Neutrophil (primary cell): ENCODE measurements around the gene PSD.

Experiments
- H3K27ac ChIP-seq: fragments of 200-600 bp; sonication (generic); 2 replicates; pipeline ENCODE4 v1.5.1; 2016; ENCODE audit warnings: mild to moderate bottlenecking, moderate library complexity
- H3K27me3 ChIP-seq: fragments of 200-600 bp; sonication (generic); 2 replicates; pipeline ENCODE4 v1.6.0; 2016; ENCODE audit warnings: mild to moderate bottlenecking
- H3K36me3 ChIP-seq: fragments of 200-600 bp; sonication (generic); 2 replicates; pipeline ENCODE4 v1.5.1; 2017
- H3K4me1 ChIP-seq, 2 experiments: fragments of 200-600 bp in 1 of 2; sonication (generic) in 1 of 2; 1 replicate in 1 of 2; 2 replicates in 1 of 2; pipeline versions ENCODE4 v1.5.1 to v1.6.1; 2013 to 2016; ENCODE audit warnings: low read depth in 1 of 2, low read length in 1 of 2, mild to moderate bottlenecking in 1 of 2, moderate library complexity in 1 of 2; ENCODE audit not compliant: control insufficient read depth in 1 of 2, insufficient read depth in 1 of 2
- H3K4me3 ChIP-seq, 2 experiments: fragments of 200-600 bp in 1 of 2; sonication (generic) in 1 of 2; 1 replicate in 1 of 2; 2 replicates in 1 of 2; pipeline ENCODE4 v1.5.1; 2013 to 2016; ENCODE audit warnings: low read depth in 1 of 2, low read length in 1 of 2, mild to moderate bottlenecking in 1 of 2, moderate library complexity in 1 of 2
- H3K9me3 ChIP-seq: fragments of 200-600 bp; sonication (generic); 2 replicates; pipeline ENCODE4 v1.5.1; 2016
- TF ChIP-seq, protein P1 (sequence below): fragments of 200-600 bp; sonication (generic); IDR thresholded peaks from 2 replicates; pipeline ENCODE4 v1.5.1; 2016; ENCODE audit warnings: antibody characterized with exemption

Gene PSD

DNA sequence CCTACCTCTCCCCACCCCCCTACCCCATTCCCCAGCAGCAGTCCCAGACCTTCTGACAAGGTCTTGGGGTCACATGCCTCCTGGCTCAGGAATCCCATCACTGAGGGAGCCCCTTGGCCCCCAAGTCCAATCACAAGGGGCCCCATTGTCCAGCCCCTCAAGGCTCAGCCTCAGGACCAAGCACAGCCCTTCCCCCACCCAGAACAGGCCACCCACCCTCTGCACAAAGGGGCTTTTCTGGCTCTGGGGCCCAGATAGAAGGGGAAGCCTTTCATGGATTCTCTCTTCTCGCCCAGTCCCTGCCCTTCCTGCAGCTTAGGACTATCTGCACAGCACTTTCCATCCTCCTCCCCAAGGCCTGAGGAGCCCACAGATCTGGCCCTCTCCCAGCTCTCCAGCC, 6.9 kb upstream of the PSD start:
- Histone ChIP-seq H3K4me1 (peaks cover 21 to 28% of the 10 kb centered on the region in 2 experiments), H3K36me3 (peaks cover 16% of the 10 kb centered on the region), H3K27ac (no peak overlapping the region), H3K27me3 (no peaks in the 10 kb centered on the region), H3K4me3 (no peak overlapping the region), H3K9me3 (no peaks in the 10 kb centered on the region)
- TF ChIP-seq, protein P1, sequence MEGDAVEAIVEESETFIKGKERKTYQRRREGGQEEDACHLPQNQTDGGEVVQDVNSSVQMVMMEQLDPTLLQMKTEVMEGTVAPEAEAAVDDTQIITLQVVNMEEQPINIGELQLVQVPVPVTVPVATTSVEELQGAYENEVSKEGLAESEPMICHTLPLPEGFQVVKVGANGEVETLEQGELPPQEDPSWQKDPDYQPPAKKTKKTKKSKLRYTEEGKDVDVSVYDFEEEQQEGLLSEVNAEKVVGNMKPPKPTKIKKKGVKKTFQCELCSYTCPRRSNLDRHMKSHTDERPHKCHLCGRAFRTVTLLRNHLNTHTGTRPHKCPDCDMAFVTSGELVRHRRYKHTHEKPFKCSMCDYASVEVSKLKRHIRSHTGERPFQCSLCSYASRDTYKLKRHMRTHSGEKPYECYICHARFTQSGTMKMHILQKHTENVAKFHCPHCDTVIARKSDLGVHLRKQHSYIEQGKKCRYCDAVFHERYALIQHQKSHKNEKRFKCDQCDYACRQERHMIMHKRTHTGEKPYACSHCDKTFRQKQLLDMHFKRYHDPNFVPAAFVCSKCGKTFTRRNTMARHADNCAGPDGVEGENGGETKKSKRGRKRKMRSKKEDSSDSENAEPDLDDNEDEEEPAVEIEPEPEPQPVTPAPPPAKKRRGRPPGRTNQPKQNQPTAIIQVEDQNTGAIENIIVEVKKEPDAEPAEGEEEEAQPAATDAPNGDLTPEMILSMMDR, result no peak

DNA sequence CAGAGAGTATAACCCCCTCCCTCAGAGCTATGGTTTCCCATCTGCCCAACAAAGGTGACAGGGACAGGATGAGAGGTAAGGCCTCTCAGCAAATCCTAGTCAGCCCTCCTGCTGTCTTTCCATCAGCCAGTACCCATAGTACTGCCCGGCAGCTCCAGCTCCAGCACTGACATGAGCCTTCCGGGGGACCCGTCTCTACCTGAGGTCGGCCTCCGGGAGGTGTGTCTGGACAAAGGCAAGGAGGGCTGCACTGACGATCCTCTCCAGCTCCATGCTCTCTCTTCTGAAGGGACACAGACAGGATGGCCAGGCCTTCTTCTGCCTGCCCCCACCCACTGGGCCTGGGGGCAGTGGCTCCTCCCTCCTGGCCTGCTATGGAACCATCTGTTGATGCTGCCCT, 6.3 kb upstream of the PSD start:
- Histone ChIP-seq H3K4me3 (no peak overlapping the region), H3K4me1 (peaks cover 26 to 33% of the 10 kb centered on the region in 2 experiments), H3K36me3 (peaks cover 16% of the 10 kb centered on the region), H3K27ac (no peak overlapping the region), H3K9me3 (no peaks in the 10 kb centered on the region), H3K27me3 (peaks cover 2% of the 10 kb centered on the region)
- TF ChIP-seq, protein P1, result no peak

DNA sequence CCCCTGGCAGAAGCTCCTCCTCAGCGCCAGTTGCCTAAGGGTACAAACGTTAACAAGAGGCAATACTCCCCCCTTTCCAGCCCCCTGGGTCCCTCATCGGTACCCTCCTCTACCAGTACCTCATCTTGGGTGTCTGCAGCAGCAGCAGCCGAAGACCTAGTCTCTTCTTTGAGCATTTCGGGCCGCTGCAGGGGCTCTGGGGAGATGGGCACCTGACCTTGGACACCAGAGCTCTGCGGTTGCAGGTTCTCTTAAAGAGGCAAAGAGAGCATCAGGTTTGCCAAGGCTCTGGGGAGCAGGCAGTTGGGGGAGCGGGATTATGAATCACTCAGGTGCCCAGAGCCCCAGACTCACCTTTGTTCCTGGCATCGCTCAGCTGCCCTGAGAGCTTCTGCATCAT, 5.6 kb upstream of the PSD start:
- TF ChIP-seq, protein P1, result no peak
- peaks cover 10% of the 10 kb centered on the region for H3K27me3 ChIP-seq
- peaks cover 34 to 41% of the 10 kb centered on the region in 2 experiments for H3K4me1 ChIP-seq
- H3K4me3 ChIP-seq, result no peak overlapping the region
- H3K9me3 ChIP-seq, result no peaks in the 10 kb centered on the region
- H3K27ac ChIP-seq, result no peak overlapping the region
- H3K36me3 ChIP-seq, result peaks cover 16% of the 10 kb centered on the region

DNA sequence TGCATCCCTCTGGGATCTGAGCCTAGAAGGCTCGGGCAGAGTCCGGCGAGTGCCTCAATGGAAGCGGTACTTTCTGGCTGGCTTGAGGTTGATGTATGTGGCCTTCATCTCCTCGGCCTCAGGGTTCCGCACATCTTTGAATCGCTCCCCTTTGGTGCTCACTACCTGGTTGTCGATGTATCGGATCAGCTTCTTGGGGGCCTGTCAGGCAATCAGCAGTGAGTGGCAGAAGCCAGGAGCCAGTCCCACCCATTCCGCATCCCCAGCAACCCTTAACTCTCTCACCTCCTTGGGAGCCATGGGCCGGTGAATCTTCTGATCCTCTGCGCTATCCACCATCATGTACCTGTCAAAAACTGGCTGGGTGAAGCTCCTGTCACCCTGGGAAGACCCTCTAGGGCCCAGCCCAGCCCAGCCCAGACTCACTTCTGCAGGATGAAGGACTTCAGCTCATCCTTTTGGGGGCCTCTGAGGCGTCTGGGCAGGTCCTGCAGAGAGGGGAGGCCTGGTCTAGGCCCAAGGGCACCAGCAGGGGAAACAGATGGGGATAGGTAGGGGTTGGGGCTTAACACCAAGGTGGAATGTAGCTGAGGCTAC, 4.9 kb upstream of the PSD start:
- peaks cover 37 to 45% of the 10 kb centered on the region in 2 experiments for H3K4me1 ChIP-seq
- peaks cover 17% of the 10 kb centered on the region for H3K27me3 ChIP-seq
- H3K9me3 ChIP-seq, result no peaks in the 10 kb centered on the region
- H3K36me3 ChIP-seq, result peaks cover 16% of the 10 kb centered on the region
- TF ChIP-seq, protein P1, result no peak
- H3K27ac ChIP-seq, result no peak overlapping the region
- no peak overlapping the region for H3K4me3 ChIP-seq

DNA sequence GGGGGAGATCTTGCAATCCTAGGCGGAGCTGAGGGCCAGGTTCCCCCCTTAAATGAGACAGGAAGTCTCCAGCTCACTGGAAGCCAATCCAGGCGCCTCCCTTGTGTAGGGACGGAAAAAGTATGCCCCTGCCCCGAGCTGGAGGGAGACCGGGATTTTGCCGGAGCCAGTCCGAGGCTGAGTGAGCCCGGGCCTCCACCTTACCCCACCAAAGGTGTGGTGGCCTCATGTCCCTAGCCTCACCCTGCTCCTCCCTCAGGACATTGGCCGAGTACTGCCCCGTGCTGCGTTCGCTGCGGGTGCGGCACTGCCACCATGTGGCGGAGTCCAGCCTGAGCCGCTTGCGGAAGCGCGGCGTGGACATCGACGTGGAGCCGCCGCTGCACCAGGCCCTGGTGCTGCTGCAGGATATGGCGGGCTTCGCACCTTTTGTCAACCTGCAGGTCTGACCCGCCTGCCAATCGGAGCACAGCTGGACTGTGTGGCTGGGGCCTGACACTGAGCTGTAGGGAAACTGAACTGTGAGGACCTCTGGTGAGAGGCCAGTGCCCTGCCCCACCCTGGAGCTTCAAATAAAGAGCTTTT, 4.1 kb upstream of the PSD start:
- peak overlapping the region; percentile 90 for H3K27ac ChIP-seq
- no peaks in the 10 kb centered on the region for H3K9me3 ChIP-seq
- H3K27me3 ChIP-seq, result peaks cover 25% of the 10 kb centered on the region
- peaks cover 37 to 45% of the 10 kb centered on the region in 2 experiments for H3K4me1 ChIP-seq
- TF ChIP-seq, protein P1, result peak; percentile 89
- H3K36me3 ChIP-seq, result peaks cover 16% of the 10 kb centered on the region
- H3K4me3 ChIP-seq, result peak overlapping the region; percentile 80 to 89
